Head of caudate nucleus (tissue), 42 donors: ENCODE results near the gene NOXO1.

Experiments
- DNase-seq, 42 donors: peaks; one replicate each; pipeline versions ENCODE4 v3.0.0 to v3.0.0-alpha.2; 2020 to 2021; ENCODE audit warnings: mixed read lengths in 7 of 42
- intact Hi-C: fragments of 100-400 bp; cut with DNase I; formaldehyde crosslinking; loops from one replicate; pipeline ENCODE4 v1.15.0; 2022

NOXO1 gene

GRCh38 chr16:1981398-1981836 lies at the start of gene NOXO1:
Gene NOXO1 (minus strand): TSS chr16:1981469. CDS start chr16:1981179, 290 bp downstream.
- no peak for DNase-seq

DNA sequence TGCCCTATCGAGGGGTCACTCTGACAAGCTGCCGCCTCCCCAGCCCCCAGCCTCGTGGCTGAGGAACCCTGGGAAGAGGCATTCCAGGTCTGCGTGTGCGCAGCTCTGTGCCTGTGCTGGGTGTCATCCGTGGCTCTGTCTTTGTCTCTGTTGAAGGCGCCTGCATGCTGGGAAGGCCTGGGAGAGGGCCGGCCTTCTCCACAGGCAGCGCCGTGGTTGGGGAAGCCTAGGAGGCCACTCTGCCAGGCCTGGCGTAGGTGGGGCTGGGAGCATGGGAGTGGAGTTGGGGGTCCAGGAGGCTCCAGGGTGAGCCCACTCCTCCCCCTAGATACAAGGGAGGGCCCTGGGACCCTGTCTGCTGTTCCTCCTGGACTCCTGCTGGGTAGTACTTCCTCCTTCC lies 48.8 kb upstream of the NOXO1 start:
- no peak for DNase-seq
- intact Hi-C loops, result no loop called here

More at GRCh38 chr16:1981398-1981836, at the start of gene NOXO1:
- intact Hi-C loops, result no loop called here

DNA sequence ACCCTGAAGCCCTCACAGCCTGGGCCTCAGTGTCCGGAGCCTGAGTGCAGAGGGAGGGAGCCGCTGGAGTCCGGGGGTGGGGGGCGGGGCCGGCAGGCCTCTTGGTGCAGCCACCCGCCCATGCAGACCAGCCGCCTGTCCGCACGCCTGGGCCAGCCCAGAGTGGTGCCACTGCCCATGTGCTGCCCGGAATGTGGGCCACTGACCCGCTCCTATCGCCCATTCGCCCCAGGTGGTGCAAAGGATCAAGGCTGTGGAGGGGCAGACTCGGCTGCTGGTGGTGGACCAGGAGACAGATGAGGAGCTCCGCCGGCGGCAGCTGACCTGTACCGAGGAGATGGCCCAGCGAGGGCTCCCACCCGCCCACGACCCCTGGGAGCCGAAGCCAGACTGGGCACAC lies 48.1 kb upstream of the NOXO1 start:
- DNase-seq, result no peak
- intact Hi-C loops, result no loop called here

GRCh38 chr16:2028620-2029220 lies 47.5 kb upstream of the NOXO1 start:
- no peak for DNase-seq
- intact Hi-C loops, result no loop called here

GRCh38 chr16:2028146-2028545 lies 46.9 kb upstream of the NOXO1 start:
- intact Hi-C loops, result no loop called here
- DNase-seq, result no peak

DNA sequence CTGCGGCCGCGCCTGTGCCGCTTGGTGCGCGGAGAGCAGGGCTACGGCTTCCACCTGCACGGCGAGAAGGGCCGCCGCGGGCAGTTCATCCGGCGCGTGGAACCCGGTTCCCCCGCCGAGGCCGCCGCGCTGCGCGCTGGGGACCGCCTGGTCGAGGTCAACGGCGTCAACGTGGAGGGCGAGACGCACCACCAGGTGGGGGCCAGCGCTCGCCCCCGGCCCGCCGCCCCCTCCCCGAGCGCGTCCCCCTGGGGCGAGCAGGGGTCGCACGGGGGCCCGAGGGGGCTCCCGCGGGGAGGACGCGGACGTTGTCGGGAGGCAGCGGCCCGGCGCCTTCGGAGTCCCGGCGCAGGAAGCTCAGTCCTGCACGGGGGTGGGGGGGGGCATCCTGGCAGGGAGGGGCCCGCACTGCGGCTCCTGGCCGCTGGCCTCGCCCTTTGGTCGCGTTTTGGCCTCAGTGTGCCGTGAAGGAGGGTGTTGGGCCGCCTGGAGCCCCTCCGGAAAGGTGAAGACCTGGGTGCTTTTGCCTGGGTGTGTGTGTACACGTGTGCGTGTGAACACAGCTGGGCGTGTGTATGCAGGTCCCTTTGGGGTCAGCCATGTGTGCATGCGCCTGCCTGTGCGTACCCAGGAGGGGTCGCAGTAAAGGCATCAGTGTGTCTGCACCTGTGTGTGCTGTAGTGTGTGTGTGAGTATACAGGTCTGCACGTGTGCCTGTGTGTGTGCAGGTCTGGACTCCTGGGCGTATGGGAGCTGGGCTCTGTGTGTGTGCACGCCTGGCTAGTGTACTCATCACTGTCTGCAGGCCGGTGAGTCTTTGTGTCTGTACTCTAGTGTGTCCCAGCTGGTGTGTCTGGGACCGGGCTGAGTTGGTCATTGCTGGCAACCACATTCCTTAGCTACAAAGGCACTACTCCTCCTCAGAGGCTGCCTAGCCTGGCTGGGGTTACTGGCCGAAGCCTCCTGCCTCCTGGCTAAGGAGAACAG lies 46.0 kb upstream of the NOXO1 start:
- intact Hi-C loops, result no loop called here
- peak in 1 of 42 donors; percentile 29 for DNase-seq

DNA sequence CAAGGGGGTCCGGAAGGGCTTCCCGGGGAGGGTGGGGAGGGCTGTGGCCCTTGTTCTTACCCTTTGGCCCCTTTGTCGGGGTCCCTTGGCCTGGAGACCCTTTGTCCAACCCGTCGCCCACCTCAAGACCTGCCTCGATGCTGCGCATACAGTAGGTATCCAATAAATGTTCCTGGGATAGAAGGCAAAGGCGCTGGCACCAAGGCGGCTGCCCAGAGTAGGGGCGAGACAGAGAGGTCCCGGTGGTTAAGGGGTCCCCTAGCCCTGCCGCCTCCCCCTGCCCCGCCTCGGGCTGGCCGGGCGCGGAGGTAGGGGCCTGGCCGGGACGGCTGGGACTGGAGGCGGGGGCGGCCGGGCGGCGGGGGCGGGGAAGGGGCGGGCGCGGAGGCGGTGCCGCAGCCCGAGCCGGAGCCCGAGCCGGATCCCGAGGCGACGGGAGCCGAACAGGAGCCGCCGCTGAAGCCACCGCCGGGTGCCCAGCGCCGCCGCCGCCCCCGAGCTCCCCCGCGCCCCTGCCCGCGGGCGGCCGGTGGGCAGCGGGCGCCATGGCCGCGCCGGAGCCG lies 45.3 kb upstream of the NOXO1 start, which contains the start of gene NHERF2:
TSS of gene NHERF2 (plus strand) at position 442 of the 563 bp plus-strand sequence. CDS start at position 546, 104 bp downstream.
- intact Hi-C loops, result no loop called here
- peak in 20 of 42 donors; percentile 22 to 72 (median 50) for DNase-seq

GRCh38 chr16:2025878-2026460 lies 44.7 kb upstream of the NOXO1 start:
- intact Hi-C loops, result no loop called here
- DNase-seq, result no peak

DNA sequence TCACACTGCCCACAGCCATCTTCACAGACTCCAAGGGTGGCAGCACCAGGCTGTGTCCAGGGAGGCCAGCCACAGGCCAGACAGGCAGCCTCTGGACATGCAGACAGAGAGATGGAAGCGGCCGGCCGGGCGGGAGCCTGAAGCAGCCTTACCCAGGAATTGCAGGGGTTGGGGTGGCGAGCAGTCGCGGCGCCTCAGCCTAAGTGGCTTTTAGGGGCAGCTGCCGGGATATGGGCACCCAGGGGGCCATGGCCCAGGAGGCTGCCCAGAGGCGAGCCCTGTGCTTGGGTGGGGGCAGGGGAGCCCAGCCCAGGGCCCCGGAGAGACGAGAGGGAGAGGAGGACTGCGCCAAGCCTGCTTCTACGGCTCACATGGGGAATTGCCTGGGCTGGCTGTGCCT lies 44.0 kb upstream of the NOXO1 start:
- DNase-seq, result no peak
- intact Hi-C loops, result no loop called here

- DNase-seq, result no peak
- intact Hi-C loops, result loop anchor here (5.0 kb wide), 1 partner anchor 133 kb away; the partner anchor contains the start of gene TRAF7
Measured at GRCh38 chr16:2024032-2024420, 42.8 kb upstream of the NOXO1 start.

DNA sequence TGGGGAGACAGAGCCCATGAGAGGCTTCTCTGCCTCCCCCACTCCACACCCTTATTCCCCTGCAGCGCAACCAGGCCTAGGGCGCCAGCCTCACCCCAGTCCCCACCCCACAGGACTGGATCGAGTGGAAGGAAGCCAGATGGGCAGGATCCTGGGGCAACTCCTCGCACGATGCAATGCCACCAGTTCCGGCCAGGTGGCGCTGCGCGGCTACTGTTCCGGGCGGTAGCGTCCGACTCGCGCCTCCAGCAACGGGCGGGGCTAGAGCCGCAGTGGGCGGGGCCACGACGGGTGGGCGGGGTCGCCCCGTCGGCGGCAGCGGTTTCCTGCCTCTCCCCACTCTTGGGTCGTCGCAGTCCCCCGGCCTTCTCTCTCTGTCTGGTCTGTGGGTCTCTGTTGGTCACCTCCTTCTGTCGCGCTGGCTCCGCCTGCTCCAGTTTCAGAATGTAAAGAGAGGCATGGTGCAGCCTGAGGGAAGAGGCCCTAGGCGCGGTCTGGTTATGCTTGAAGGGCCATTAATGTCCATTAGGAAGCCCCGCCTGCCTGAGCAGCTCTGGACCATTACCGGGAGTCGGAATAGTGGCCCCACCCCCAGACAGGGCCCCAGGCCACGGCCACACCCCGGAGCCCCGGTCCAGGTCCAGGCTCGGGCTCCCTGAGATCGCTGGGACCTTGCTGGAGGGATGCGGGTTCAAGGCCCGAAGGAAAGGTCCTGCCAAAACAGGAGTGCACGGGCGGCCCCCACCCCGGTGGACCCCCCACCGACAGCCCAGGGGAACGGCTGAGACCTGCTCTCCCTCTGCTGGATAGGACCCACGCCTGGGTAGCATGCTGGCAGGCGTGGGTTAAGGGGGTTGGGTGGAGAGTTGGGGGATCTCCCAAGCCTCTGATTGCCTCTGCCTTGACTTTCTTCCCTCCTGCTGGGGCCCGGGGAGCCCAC lies 42.1 kb upstream of the NOXO1 start:
- peak; percentile 86 to 99 (median 95) for DNase-seq
- intact Hi-C loops, result loop anchor here (5.0 kb wide), 1 partner anchor 134 kb away; the partner anchor contains the start of gene TRAF7

DNA sequence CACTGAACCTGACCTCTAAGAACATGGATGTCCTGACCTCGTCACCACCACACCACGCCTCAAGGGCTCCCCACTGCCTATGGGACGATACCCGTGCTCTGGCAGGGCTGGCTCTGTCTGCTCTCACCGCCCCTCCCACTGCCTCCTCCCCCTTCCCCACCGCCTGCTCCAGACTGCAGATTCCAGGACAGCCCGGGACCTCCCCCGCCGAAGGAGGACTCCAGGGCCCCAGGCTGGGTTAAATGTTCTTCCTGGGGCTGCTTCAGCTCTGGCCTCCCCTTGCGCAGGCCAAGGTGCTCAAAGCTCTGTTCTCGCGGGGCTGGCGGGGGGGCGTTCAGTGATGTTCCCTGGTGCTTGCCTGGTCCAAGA lies 41.4 kb upstream of the NOXO1 start:
- DNase-seq, result peak in 1 of 42 donors; percentile 18
- intact Hi-C loops, result loop anchor here (5.0 kb wide), 1 partner anchor 135 kb away; the partner anchor contains the start of gene TRAF7

DNA sequence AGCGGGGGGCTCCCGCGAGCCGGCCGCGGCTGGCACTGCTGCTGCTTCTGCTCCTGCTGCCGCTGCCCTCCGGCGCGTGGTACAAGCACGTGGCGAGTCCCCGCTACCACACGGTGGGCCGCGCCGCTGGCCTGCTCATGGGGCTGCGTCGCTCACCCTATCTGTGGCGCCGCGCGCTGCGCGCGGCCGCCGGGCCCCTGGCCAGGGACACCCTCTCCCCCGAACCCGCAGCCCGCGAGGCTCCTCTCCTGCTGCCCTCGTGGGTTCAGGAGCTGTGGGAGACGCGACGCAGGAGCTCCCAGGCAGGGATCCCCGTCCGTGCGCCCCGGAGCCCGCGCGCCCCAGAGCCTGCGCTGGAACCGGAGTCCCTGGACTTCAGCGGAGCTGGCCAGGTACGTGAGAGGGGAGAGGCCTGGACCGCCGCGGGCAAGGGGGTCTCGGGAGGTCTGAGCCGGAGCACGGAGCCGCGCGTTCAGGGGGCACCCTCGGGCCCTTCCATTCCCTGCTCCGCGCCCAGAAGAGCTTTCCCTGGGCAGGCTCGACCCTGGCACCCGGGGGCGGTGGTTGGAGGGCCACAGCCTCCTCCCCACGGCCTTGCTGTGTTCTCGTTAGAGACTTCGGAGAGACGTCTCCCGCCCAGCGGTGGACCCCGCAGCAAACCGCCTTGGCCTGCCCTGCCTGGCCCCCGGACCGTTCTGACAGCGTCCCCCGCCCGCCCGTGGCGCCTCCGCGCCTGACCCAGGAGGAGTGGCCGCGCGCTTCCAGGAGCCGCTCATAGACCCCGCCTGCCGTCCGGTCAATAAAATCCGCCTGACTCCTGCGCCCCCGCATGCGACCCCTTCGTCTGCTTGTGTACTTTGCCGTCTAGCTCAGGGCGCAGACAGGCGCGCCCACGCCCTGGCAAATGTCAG lies 38.9 kb upstream of the NOXO1 start:
- no peak for DNase-seq
- intact Hi-C loops, result loop anchor here (5.0 kb wide), 1 partner anchor 137 kb away; the partner anchor contains the start of gene TRAF7

GRCh38 chr16:2019518-2019920 lies 38.2 kb upstream of the NOXO1 start, which contains the start of gene NPW:
Gene NPW (plus strand): TSS chr16:2019785.
- intact Hi-C loops, result no loop called here

GRCh38 chr16:2016407-2016922 lies 35.2 kb upstream of the NOXO1 start:
- no peak for DNase-seq
- intact Hi-C loops, result no loop called here

More at GRCh38 chr16:2019518-2019920, 38.2 kb upstream of the NOXO1 start, which contains the start of gene NPW:
- no peak for DNase-seq

DNA sequence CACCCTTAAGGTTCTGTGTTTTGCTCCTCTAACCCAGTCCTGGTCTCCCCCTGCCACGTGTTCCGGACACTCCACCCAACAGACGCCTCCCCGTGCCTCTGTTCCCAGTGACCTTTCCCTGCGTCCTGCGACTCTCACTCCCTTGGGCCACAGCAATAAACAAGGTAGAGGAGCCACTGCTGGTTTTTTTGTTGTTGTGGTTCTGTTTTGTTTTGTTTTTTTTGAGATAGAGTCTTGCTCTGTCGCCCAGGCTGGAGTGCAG lies 34.6 kb upstream of the NOXO1 start:
- DNase-seq, result no peak
- intact Hi-C loops, result no loop called here
